Activated T-helper 1 cell treated with anti-CD3 and anti-CD28 coated beads, Interleukin-2, amount 50 U/mL, for 16 hours (primary cell): ENCODE results near the gene CLBA1.

Experiments used
- DNase-seq, 2 donors: peaks; one replicate each; pipeline ENCODE4 v3.0.0-alpha.2; 2020; ENCODE audit warnings: low read depth in 1 of 2, low spot score in 1 of 2

The CLBA1 gene

GRCh38 chr14:104968541-104969401 is 16.8 kb upstream of the CLBA1 start:
- no peak for DNase-seq

GRCh38 chr14:104969741-104970230 is 15.8 kb upstream of the CLBA1 start:
- DNase-seq: no peak

DNA sequence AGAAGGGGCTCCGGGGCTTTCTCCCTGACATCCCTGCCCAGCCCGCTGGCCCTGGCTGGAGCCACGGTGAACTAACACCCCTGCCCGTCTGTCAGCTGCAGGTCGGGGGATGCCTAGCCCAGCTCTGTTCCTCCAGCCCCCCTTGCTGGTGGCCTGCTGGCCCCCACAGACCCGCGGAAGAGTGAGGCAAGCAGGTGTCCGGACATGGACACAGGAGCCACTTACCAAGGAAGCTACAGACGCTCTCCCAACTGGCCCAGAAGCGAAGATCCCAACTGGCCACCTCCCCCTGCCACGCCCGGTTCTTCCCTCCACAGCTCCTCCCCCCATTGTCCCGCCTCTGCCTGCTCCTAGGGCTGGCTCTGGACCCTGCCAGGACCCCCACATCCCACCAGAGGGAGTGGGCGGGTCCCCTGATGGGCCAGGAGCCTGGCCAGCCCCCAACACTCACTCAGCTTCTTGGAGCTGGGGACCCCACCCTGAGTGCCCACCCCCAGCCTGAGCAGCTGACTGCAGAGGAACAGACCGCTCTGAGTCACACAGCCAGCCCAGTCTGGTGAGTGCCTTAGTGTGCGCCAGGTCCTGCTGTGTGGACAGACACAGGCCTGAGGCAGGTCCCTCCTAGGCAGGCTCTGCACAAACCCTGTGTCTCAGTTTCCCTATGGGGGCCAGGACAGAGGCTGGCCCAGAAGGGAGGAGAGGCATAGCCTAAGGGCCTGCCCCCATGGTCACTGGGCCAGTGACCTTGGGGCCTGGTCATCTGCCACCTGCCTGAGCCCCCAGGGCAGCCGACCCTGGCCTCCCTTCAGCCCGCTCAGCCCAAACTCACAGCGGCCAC is 15.1 kb upstream of the CLBA1 start:
- no peak for DNase-seq

DNA sequence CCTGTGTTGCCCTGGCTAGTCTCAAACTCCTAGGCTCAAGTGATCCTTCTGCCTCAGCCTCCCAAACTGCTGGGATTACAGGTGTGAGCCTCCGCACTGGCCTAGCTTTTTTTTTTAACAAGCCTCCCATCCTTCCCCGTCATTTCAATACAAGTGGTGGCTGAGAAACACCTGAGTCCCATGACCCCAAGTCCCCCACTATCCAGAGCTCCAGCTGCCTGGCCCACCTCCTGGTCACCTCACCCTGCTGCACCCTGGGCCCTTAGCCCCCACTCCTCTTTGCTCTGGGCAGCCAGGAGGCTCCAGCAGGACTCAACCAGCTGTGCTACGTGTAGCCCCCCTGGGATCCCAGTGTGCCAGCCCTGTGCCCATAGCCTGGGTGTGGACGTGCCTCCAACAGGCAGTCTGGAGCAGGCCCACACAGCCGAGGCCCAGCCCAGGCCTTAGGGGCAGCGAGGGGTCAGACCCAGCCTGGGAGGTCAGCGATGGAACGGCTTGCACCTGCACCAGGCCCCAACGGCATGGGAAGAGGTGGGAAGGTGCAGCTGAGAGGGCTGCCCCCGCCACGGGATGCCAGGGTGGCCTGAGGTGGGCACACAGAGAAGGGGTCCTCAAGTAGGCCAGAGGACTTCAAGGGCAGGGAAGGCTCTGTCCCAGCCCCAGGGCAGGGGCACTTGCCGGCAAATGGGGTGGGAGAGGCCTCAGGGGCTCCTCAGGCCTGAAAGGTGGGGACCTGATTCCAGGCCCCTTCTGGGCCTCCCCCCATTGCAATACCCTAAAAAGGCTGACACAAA is 13.9 kb upstream of the CLBA1 start:
- DNase-seq: no peak

GRCh38 chr14:104972301-104973134 is 13.1 kb upstream of the CLBA1 start:
- DNase-seq: no peak

- DNase-seq: no peak
Observed at GRCh38 chr14:104973135-104973384, 12.5 kb upstream of the CLBA1 start.

GRCh38 chr14:104973385-104974145 is 12.0 kb upstream of the CLBA1 start:
- no peak for DNase-seq

DNA sequence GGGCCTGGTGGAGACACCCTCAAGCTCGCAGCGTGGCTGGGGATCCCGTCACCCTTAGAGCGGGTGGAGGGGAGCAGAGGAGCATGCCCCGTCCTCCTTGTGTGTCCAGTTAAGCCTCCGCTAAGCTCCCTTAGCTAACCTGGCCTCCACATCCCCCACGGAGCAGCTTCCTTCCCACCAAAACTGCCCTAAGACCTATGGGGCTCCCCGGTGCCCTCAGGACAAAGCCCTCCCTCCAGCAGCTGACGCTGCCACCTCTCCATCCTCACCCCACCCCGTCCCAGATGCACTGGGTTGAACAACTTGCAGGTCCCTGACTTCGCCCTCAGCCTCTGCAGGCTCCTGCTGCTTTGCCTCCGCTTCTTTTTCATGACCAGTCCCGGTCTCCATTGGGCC is 11.4 kb upstream of the CLBA1 start:
- no peak for DNase-seq

GRCh38 chr14:104974665-104975390 is 10.8 kb upstream of the CLBA1 start:
- no peak for DNase-seq

DNA sequence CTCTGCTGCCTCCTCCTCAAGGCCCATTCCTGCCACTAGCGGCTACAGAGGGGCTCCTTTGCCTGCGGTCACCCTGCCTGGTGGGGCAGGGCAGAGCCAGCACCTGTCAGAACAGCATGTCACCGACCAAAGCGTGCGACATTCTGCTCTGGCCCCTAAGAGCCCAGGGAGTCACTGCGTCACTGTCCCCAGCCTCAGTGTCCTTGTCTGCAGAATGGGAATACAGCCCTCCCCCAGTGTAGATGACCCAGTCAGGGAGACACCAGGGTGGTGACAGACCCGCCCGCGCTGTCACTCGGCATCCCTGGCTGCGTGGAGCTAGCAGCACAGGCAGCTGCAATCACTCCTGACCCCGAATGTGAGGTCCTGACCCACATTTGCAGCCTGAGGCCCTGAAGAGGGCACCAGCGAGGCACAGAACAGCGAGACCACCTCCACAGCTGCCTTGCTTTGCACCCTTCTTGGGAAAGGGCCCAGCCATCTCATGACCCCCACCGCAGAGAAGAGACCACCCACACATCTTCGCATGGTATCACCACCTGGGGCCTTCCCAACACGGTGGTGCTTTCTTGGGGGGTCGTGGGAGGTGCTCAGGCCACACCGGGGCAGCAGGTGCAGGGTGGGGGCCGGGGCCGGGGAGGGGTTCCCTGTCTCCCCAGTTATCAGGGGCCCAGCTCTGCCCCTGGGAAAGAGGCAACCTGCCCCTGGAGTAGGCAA is 9.9 kb upstream of the CLBA1 start:
- no peak for DNase-seq

GRCh38 chr14:104976198-104977007 is 9.2 kb upstream of the CLBA1 start:
- DNase-seq: peak; percentile 80 to 85

- DNase-seq: no peak
Observed at GRCh38 chr14:104977008-104977680, 8.4 kb upstream of the CLBA1 start.

- peak in 1 of 2 donors; percentile 29 for DNase-seq
Observed at GRCh38 chr14:104977681-104978653, 7.6 kb upstream of the CLBA1 start, which contains the start of gene AHNAK2. Gene AHNAK2 (minus strand): TSS chr14:104978374. CDS start chr14:104978237, 137 bp downstream.

GRCh38 chr14:104978746-104979691 is 6.6 kb upstream of the CLBA1 start:
- DNase-seq: no peak
